Measurements from ENCODE around the gene USP9X.
"Not testable (repeated sequence)": the region's sequence is repeated elsewhere in the genome, so short reads cannot be mapped to it uniquely, and the experiment has no call there.

USP9X gene

GRCh38 chrX:41084893-41085511 is at the start of gene USP9X:
Gene USP9X, plus strand, starts transcription at chrX:41085445. Its CDS starts 38,184 bp downstream, at chrX:41123629.
- DNase-seq = peak; percentile 70

- no peak for DNase-seq
These were observed 49.7 kb upstream of the USP9X start for GRCh38 chrX:41035582-41035981.

- no peak for DNase-seq
These were observed 48.4 kb upstream of the USP9X start for GRCh38 chrX:41036668-41037326.

- DNase-seq = no peak
These were observed 42.0 kb upstream of the USP9X start for GRCh38 chrX:41043196-41043595.

- no peak for DNase-seq
These were observed 41.4 kb upstream of the USP9X start for GRCh38 chrX:41043674-41044345.

- no peak for DNase-seq
These were observed 39.2 kb upstream of the USP9X start for GRCh38 chrX:41045960-41046567.

GRCh38 chrX:41047878-41048534 is 37.2 kb upstream of the USP9X start:
- no peak for DNase-seq

GRCh38 chrX:41050359-41050758 is 34.9 kb upstream of the USP9X start:
- no peak for DNase-seq

- DNase-seq = no peak
These were observed 34.0 kb upstream of the USP9X start for GRCh38 chrX:41051288-41051687.

- no peak for DNase-seq
These were observed 29.5 kb upstream of the USP9X start for GRCh38 chrX:41055740-41056139.

- not testable (repeated sequence) for DNase-seq
These were observed 22.0 kb upstream of the USP9X start for GRCh38 chrX:41063276-41063675.

GRCh38 chrX:41064018-41064417 is 21.2 kb upstream of the USP9X start:
- DNase-seq = no peak

GRCh38 chrX:41066391-41066790 is 18.9 kb upstream of the USP9X start:
- no peak for DNase-seq

GRCh38 chrX:41066969-41067368 is 18.3 kb upstream of the USP9X start:
- no peak for DNase-seq

- no peak for DNase-seq
These were observed 17.5 kb upstream of the USP9X start for GRCh38 chrX:41067721-41068120.

- DNase-seq = no peak
These were observed 8.5 kb upstream of the USP9X start for GRCh38 chrX:41076742-41077141.

GRCh38 chrX:41081821-41082220 is 3.4 kb upstream of the USP9X start:
- no peak for DNase-seq

- no peak for DNase-seq
These were observed 2.5 kb upstream of the USP9X start for GRCh38 chrX:41082783-41083182.

- DNase-seq = peak; percentile 92
These were observed 977 bp upstream of the USP9X start for GRCh38 chrX:41084044-41084892.

GRCh38 chrX:41085512-41085877 is 250 bp downstream of the USP9X start:
- peak; percentile 45 for DNase-seq

- peak; percentile 31 for DNase-seq
These were observed 807 bp downstream of the USP9X start for GRCh38 chrX:41085878-41086626.

GRCh38 chrX:41086627-41086932 is 1.3 kb downstream of the USP9X start:
- no peak for DNase-seq

Measured in NCI-H1105 treated with DMSO at 0.1 percent for 48 hours (cell line).